GM12873 (cell line): ENCODE data around the gene CLSTN2.

Source experiments
- CTCF ChIP-seq: IDR thresholded peaks from 2 replicates; pipeline ENCODE4 v1.5.1; 2012; ENCODE audit warnings: low read depth, mild to moderate bottlenecking, moderate library complexity, low read length, control low read depth; ENCODE audit not compliant: insufficient read depth; ENCODE audit errors: missing control alignments

Gene CLSTN2

GRCh38 chr3:139985576-139985975 is 50.6 kb downstream of the CLSTN2 start:
- no peak for TF ChIP-seq CTCF

- no peak for TF ChIP-seq CTCF
Measured at GRCh38 chr3:139987908-139988307, 52.9 kb downstream of the CLSTN2 start.

- TF ChIP-seq CTCF = no peak
Measured at GRCh38 chr3:139988472-139989156, 53.6 kb downstream of the CLSTN2 start.

GRCh38 chr3:139994891-139995290 is 59.9 kb downstream of the CLSTN2 start:
- TF ChIP-seq CTCF = no peak

- no peak for TF ChIP-seq CTCF
Measured at GRCh38 chr3:140004271-140004670, 69.3 kb downstream of the CLSTN2 start.

- TF ChIP-seq CTCF = no peak
Measured at GRCh38 chr3:140006331-140006730, 71.3 kb downstream of the CLSTN2 start.

- no peak for TF ChIP-seq CTCF
Measured at GRCh38 chr3:140007081-140007480, 72.1 kb downstream of the CLSTN2 start.
